ENCODE data around the gene STK39. TPM values are rescaled to one million over a fixed set of nuclear protein-coding genes. Genes with fewer than 3 reads are reported as not detected.
"Not testable (repeated sequence)": the region's sequence is repeated elsewhere in the genome, so short reads cannot be mapped to it uniquely, and the experiment has no call there.

The STK39 gene
- total RNA-seq, 1 donor from 2014 or later: 29.6 TPM

DNA sequence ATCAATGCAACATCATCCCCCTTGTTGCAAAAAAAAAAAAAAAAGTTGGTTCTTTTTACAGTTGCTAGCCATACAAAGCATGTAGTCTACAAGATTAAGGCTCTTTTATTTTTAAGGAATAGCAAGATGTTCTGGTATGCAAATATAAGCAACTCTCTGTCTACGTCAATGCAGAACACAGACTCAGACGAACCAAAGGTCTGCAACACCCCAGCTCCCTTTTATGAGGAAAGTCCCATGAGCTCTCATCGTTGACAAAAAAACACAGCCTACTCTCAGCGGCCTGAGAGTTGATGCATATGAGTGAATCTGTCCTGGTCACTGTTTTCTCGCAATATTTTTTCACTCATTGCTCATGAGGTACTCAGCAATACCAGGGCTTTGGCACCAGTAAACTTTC is 112.9 kb downstream of the STK39 start:
- ATAC-seq: no peak

DNA sequence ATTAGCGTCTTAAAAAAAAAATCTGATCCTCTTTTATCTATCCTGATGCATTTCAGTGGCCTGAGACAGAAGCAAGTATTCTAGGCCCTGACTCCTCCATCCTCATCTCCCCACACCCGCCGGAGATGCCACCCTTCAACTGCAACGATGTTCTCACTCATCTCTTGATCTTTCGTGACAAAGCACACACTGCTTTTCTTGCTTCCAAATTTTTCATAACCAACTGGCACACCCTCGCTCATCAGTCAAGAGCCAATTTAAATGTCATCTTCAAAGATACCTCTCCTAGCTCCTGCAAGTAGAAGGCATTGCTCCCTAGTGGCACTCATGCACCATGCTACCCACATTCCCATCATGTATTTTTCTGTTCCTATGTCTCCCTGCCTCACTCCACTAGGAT is 115.0 kb downstream of the STK39 start:
- ATAC-seq: no peak

DNA sequence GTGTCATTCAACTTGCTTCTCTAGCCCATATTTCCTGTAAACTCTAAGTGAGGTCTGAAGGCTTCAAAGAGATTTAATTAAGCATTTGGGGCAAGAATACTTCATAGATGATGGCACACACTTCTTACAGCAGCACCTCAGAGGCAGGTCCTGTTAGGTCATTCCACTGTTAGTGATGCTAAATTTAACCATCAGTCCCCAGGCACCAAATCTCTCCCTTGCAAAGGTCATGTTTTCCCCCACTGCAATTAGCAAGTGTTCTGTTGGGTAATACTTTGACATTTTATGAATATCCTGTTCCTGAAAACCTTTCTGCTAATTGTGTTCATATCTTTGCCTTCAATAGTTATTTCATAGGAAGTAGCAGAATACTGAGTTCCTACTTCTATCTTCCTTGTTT is 117.0 kb downstream of the STK39 start:
- no peak for ATAC-seq

DNA sequence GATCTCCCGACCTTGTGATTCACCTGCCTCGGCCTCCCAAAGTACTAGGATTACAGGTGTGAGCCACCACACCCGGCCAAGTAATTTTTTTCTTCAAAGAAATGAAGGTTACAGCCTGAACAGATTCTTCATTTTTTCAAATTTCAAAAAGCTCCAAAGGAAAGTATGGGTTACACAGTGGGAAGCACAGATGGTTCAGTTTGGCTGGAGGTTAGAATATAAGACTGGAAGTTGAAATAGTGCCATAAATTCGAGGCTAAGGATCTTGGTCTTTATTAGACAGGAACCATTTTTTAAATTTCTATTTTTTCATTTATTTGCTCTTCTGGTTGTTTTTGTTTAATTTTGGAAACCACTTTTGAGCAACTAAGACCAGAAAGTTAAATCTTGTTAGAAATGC is 120.0 kb downstream of the STK39 start:
- ATAC-seq: no peak

DNA sequence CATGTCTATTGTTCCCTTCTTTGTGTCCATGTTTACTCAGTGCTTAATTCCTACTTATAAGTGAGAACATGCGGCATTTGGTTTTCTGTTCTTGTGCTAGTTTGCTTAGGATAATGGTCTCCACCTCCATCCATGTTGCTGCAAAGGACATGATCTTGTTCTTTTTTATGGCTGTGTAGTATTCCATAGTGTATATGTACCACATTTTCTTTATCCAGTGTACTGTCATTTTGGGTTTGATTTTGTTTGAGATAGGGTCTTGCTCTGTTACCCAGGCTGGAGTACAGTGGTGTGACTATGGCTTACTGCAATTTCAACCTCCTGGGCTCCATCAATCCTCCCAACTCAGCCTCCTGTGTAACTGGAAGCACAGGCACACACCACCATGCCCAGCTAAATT is 125.2 kb downstream of the STK39 start:
- not testable (repeated sequence) for ATAC-seq

DNA sequence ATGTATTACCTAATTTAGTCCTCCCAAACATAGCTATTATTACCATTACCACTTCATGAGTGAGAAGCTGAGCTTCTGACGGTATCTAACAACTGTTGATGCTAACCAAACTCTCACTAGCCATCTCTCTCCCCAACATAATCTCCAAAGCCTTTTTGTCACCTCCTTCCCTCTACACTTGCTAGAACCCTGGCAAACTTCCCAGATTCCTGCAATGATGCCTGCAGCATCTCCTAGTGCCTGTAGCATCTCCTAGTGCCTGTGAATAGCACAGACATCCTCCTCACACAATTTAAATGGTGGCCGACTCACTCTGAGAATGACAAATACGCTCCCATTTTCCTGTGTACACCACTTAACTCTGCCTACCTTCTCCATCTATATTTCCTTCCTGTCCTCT is 126.7 kb downstream of the STK39 start:
- no peak for ATAC-seq

DNA sequence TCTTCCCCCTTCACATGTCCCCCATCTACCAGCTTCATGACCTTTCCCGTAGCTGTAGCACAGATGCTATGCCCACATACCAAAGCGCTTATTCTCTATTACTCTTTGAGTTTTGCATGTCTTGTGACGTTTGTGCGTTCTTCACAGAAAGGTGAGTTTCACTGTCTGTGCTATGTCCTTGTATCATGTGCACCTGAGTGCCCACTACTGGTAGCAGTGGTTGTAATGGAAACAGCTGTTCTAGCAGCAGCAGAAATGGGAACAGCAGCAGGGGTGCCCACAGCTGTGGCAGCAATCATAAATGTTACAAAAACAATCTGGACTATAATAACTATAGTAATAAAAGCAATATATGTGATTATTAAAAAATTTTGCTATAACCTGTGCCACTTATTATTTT is 127.1 kb downstream of the STK39 start:
- ATAC-seq: no peak

DNA sequence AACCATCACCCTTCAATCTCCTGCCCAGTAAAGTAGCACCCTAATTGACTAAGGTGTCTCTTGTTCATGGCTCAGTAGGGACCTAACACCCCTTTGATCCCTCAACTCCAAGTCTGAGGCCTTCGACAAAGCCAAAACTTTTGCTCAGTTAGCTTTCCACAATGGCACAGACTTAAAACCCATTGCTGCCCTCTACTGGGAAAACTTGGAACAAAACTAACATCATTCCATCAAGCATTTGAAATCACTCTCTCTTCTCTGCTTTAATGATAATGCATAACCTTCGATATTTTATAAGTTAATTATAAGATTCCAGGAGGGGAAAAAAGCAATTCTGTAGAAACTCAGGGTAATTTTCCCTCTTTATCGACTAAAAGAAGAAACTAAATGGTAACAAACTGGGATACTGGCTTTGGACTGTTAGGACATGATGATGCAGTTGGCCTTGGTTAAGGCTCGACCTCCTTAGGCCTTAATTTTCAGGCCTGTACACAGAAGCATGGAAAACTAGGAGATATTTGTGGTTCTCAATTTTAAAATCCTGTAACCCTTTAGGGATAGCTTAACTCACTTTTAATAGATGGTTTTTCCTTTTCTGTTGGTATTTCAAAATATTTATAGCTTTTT is 127.8 kb downstream of the STK39 start:
- peak; percentile 48 for ATAC-seq

DNA sequence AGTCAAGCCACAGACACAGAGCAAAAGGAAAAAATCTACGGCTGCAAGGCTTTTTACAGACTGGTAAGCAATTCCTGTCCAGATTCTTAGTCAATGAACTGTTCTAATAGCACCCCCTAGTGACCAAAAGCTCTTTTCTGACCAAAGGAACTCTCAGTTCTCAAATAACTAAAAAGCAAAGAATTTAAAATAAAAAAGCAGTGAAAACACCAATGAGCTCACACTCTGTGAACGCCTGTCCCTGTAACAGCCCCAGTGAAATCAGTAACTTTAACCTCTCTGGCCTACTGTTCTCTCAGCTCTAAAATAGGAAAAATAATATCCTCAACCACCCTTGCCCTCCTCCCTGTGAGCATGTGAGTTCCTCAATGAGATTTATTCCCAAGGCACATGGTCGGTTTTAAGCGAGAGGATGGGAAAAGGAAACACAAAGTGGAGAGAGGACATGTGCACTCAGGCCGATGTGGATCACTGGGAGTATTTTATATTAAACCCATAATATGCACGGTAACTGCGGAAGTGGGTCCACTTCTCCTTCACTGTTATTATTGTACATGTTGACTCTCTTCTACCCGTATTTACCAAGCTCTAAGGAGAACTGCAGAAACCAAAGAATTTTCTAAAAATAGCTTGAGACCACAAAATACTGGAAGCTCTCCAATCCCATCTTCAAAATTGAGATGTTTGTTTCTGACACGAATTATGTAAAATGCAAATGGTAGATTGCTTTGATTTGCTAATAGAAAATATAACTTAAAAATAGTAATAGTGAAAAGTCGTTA is 128.5 kb downstream of the STK39 start:
- peak; percentile 48 for ATAC-seq

DNA sequence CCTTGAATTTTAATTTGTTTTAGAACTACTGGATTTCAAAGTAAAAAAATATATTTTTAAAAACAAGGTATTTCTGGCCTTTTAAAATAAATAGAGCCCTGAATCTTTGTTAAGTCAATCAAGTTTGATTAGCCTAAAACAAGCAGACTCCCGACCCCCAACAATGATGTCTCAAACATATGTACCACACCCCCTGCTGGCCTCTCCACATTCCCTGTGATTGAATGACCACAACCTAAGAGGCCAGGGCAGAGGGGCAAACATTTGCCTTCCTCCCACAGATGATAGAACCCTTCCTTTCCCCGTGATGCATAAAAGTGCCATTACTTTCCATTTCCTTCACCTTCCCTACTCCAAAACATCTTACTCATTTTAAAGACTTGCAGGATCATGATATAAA is 130.9 kb downstream of the STK39 start:
- no peak for ATAC-seq

DNA sequence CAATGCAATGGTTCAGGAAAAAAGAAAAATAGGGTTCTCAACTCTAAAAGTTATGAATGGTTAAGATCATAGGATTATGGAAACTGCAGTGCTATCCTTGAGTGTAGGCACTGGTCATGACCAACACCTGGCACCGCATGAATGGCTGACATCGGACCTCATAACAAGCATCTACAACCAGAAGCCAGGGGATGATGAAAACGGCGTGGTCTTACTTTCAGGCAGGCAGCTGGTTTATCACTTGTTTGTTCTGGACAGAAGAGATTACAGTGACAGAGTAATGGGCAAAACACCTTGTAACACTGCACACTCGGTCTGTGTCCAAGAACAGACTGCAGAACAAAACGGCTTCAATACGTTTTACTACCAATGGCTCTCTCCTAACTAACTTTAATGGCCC is 132.8 kb downstream of the STK39 start:
- ATAC-seq: no peak

DNA sequence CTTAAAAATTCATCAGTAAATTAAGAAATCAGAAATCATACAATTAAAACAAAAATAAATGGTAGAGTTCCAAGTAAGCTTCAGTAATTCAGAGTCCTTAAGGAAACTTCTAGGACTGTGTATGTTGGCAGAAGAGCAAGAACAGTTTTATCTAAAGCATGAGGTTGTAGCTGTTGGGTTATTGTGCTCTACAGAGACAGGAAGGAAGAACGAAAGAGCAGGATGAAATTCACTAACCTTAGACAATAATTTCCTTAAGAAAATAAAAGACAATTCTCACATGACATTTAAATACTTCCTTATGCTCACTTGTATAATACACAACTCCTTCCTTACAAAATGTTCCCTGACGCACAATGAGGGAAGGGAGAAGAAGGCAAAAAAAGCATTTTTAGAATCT is 133.4 kb downstream of the STK39 start:
- ATAC-seq: no peak

DNA sequence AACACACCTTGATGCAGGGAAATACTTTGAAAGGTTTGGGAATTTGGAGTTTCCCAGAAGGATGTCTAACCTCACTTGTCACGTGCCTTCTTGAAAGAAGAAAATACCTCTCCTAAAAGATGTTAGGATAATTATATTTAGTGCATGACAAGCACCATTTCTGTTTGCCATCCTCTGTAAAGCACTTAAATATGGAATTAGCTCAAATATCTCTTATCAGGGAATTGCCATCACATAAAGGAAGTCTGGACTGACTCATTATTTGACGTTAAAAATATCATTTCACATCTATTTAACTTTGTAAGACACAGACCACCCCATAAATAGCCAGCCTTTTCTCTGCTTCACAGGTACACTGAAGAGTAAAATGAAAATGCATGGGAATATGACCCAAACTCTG is 140.1 kb downstream of the STK39 start:
- ATAC-seq: no peak

DNA sequence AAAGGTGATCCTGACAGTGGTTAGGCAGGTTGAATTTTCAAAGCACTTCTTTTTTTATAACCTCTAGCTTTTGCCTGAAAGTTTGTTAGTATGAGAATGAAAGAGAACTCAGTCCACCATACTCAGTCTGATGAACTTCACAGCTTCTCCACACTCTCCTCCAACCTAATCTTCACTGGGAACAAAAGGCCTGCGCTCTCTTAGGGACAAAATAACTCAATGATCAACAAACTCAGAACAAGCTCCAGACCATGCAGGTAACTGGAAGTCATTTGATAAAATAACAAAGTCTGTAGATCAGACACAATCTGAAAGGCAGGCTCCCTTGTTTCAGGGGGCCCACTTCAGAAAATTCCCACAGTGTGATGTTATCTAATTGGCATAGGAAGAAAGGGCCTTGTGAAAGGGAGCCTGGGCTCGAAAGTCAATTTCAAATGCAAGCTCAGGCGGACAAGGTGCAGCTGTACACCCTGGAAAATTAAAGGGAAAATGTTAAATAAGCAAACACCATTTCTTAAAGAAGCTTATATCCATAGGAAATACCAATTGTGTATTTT is 142.2 kb downstream of the STK39 start:
- ATAC-seq: no peak

DNA sequence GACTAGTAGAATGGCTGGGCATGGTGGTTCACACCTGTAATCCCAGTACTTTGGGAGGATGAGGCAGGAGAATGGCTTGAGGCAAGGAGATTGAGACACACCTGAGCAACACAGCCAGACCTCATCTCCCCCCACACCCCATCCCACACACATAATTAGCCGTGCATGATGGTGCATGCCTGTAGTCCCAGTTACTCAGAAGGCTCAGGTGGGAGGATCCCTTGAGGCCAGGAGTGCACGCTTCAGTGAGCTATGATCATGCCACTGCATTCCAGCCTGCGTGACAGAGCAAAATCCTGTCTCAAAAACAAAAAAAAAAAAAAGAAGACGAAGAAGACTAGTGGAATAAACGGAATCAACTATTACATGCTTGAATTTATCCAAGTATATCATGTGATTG is 150.0 kb downstream of the STK39 start:
- ATAC-seq: peak; percentile 99

DNA sequence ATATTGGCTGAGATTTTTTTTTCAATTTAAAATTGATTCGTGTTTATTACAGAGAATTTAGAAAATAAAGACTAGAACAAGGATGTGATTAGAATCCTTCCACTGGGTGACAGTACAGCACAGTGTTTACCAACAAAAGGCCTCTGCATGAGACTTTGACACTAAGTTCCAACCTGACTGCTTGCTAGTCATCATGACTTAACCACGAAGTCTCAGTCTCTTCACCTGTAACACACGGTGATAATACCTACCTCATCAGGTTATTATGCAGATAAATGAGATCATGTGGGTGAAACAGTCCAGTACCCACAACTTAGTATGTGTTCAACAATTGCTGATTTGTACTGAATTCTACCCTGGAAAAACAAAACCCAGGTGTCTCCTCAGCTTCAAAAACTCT is 151.2 kb downstream of the STK39 start:
- no peak for ATAC-seq

DNA sequence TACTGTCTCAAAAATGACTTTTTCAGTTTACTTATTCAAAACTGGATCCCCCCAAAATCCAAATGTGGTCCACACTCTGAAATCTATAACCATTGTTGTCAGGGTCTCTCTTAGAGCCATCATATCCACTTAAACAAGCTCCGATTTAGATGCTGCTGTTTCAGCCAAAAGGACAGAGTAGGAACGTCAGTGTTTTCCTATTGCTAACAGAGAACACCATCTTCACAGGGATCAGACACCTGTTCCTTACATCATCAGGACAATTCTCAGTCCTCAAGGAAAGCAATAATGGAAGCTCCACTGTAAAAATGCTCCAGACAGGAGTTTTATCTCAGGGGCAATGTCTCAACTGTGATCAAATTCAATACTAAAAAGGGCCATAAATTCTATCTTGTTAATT is 155.4 kb downstream of the STK39 start:
- no peak for ATAC-seq

DNA sequence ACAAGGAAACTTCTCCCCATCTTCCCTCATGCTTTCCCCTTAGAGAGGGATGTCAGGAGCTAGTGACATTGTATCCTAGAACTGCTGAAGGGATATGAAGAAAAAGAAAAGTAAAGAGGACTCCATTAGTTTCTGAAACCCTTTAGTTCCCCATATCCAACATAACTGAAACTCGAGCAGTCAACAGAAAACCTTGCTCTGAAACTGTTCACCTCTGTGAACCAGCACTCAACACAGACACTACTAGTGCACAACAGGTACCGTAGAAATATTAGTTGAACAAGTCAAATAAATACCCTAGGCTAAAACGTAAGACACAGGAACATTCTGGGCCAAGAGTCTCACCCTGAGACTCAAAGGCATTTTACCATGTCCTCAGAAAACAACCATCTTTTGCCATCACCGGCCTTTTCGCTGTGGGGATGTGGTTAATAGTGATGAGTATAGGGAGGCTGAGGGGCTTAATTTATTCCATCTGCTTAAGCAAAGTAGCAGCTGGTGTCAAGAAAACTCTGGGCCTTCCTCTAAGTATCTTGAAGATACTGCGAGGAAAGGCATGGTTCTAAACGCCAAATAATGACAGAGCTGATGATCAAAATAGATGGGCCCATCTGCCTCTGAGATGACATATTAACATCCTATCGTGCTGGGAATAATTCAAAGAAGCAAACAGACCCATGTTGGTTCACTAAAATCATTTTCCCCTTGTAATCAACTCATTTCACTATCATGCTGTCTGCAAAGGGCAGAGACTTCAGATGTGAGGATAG is 156.8 kb downstream of the STK39 start:
- no peak for ATAC-seq

DNA sequence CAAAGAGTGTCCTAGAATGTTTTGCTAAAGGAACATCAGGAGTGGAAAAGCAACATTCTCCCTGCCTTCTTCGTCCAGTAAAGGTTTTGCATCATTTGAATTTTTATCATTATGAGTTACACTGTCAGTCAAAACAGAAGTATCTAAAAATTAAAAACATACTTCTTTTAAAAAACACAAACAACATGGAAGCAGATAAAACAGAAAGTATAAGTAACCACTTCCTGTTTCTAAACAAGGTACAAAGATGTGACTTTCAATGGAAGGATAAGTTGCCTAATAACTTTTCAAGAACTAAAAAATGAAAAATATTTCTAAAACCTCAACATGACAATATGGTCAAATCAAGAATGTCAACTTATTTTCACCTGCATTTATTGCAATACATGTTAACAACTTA is 158.2 kb downstream of the STK39 start:
- no peak for ATAC-seq

DNA sequence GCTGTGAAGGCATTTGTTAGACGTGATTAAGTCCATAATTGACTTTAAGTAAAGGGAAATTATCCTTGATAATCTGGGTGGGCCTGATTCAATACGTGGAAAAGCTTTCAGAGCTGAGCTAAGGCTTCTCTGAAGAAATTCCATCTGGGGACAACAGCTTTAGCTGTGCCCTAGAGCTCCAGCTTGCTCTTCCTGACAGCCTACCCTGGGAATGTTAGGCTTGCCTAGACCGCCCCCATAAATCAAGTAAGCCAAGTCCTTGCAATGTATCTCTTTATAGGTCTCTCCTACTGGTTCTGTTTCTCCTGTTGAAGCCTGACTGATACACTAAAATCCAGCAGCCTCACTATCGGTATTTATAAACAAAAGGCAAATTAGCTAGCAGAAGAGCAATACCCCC is 160.0 kb downstream of the STK39 start:
- ATAC-seq: no peak

DNA sequence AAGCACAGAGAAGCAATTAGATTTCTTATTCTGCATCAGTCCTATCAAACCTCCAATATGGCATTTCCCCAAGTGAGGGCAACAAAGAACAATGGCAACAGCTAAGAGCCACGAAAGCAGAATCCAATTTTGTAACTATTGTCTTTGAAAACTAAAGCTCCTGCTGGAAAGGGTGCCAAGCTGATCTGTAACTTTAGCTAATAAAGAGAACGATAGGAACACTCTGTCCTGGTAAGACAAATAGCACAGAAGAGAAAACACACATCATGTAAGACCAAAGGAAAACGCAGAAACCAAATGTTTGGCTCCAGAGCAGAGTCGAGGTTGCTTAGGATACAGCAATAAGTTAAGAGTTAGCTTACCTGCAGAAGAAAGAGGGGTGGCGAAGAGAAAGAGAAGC is 160.5 kb downstream of the STK39 start:
- no peak for ATAC-seq

DNA sequence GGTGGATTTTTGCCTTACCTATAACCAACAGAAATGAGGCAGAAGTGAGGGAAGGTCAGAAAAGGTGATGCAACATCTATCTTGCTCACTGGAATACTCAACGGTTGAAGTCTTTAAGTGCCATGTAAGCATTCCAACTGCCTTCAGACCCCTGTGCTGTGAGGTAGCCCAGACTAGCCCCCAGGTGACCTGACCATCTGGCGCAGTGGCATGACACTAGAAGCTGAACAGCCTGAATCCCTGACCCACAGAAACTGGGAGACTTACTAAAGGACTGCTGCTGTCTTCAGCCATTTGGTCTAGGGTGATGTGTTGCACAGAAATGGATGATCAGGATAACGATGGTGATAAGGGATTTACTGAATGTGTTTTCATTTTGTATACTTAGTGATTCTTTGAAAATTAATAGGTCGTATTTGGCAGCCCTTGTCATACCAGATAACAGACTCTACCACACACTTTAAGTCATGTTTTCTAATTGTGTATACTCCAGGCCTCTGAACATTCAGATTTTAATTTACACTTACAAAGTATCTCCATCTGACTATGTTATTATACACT is 161.5 kb downstream of the STK39 start:
- no peak for ATAC-seq

DNA sequence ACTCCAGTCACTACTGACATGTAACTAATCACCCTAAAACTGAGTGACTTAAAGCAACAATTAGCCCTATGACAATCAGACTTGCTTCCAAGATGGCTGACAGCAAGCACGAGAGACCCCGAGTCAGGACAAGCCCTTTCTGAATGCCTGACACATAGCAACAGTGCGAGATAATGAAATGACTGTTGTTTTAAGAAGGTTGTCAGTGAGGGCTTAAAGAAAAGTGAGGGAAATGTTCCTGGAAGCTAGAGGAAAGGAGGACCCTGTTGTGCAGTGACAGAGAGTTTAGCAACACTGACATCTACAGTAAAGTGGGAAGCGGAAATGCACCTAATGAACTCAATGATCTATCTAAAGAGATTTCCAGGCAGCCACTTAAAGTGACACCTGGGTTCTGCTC is 163.1 kb downstream of the STK39 start:
- no peak for ATAC-seq
